HG02885 (cell line): ENCODE results near the gene SERPINB6.
"Not testable (repeated sequence)": the region's sequence is repeated elsewhere in the genome, so short reads cannot be mapped to it uniquely, and the experiment has no call there.

ENCODE experiments used
- ATAC-seq: cut with Tn5 transposase; IDR thresholded peaks from one replicate; pipeline ENCODE4 v1.9.1; 2021; ENCODE audit warnings: mild to moderate bottlenecking; ENCODE audit not compliant: unreplicated experiment, poor library complexity

SERPINB6 gene

DNA sequence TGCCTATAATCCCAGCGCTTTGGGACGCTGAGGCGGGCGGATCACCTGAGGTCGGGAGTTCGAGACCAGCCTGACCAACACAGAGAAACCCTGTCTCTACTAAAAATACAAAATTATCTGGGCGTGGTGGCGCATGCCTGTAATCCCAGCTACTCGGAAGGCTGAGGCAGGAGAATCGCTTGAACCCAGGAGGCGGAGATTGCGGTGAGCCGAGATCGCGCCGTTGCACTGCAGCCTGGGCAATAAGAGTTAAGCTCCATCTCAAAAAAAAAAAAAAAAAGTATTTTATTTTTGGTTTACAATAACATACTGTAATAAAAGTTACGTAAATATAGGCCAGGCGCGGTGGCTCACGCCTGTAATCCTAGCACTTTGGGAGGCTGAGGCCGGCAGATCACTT is 29.3 kb downstream of the SERPINB6 start:
- ATAC-seq = not testable (repeated sequence)

- ATAC-seq = no peak
Observed at GRCh38 chr6:2940851-2941250, 30.5 kb downstream of the SERPINB6 start.

GRCh38 chr6:2940010-2940850 is 31.1 kb downstream of the SERPINB6 start:
- ATAC-seq = peak; percentile 82

DNA sequence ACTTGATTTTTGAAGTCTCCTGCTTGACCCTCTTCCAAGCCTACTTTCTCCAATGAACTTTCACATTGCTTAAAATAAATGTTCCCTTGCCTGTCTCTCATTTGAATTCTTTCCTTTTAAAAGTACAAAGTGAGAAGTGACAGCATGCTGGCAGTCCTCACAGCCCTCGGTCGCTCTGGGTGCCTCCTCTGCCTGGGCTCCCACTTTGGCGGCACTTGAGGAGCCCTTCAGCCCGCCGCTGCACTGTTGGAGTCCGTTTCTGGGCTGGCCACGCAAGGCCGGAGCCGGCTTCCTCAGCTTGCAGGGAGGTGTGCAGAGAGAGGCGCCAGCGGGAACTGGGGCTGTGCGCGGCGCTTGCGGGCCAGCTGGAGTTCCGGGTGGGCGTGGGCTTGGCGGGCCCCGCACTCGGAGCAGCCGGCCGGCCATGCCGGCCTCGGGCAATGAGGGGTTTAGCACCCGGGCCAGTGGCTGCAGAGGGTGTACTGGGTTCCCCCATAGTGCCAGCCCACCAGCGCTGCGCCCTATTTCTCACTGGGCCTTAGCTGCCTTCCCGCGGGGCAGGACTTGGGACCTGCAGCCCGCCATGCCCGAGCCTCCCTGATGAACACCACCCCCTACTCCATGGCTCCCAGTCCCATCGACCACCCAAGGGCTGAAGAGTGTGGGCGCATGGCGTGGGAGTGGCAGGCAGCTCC is 31.9 kb downstream of the SERPINB6 start:
- no peak for ATAC-seq

DNA sequence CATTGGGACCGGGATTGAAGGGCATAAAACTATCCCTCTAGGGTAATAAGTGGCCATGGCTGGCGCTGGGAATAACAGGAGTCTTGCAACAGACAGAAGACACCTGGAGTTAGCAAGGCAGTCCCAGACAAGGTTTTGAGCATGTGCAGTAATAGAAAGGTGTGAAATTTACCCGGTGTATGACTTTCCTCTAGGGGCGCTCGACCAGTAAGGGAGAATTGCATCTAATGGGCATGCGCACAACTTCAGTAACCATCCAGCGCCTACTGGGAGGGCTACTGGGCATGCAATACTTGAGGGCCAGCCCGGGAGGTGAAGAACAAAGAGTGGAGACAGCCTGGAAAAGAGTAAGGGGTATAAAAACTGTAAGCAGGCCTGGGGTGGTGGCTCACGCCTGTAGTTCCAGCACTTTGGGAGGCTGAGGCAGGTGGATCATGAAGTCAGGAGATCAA is 32.7 kb downstream of the SERPINB6 start:
- no peak for ATAC-seq

GRCh38 chr6:2938004-2938631 is 33.2 kb downstream of the SERPINB6 start:
- ATAC-seq = no peak

GRCh38 chr6:2937627-2938003 is 33.8 kb downstream of the SERPINB6 start:
- ATAC-seq = no peak

DNA sequence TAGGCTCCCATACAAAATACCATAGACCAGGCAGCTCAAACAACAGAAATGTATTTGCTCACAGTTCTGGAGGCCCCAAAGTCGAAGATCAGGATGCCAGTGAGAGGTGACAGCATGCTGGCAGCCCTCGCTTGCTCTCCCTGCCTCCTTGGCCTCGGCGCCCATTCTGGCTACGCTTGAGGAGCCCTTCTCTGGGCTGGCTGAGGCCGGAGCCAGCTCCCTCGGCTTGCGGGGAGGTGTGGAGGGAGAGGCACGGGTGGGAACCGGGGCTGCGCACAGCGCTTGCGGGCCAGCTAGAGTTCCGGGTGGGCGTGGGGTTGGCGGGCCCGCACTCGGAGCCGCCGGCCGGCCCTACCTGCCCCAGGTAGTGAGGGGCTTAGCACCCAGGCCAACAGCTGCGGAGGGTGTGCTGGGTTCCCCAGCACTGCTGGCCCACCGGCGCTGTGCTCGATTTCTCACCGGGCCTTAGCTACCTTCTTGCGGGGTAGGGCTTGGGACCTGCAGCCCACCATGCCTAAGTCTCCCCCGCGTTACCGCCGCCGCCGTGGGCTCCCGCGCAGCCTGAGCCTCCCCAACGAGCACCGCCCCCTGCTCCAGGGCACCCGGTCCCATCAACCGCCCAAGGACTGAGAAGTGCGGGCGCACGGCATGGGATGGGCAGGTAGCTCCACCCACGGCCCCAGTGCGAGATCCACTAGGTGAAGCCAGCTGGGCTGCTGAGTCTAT is 35.6 kb downstream of the SERPINB6 start:
- no peak for ATAC-seq

DNA sequence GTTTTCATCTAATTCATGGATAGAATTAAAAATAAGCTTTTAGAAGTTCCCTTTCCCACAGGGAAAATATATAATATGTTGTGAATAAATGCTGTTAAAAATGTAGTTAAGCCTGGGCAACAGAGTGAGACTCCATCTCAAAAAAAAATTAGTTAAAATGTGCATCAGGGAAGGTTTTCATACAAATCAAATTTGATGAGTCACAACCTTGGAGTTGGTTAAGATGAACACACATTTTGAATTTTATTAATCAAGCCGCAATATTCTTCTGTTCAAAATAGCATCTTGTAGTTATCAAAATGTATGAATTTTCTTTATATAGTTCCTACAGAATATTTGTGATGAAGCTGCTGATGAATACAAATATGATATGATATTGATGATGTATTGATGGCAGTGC is 37.3 kb downstream of the SERPINB6 start:
- no peak for ATAC-seq

GRCh38 chr6:2932911-2933310 is 38.5 kb downstream of the SERPINB6 start:
- not testable (repeated sequence) for ATAC-seq

GRCh38 chr6:2931970-2932748 is 39.2 kb downstream of the SERPINB6 start:
- peak; percentile 81 for ATAC-seq

DNA sequence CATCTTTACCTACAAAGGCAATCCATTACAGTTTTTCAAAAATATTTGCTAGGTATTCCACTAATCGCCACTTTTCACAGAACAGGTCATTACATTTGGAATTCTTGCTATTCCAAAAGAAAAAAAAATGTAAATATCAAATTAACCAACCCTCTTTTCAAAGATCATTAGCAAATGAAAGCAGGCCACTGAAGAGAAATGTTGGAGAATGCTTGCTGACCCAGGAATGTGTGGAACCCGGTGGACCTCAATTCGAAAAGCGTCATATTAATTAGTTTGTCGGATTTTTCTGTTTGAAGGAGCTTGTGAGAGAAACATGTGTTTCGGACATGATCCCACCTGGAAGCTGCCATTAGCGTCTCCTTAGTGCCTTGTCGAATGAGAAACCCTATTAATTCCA is 40.3 kb downstream of the SERPINB6 start:
- ATAC-seq = no peak

GRCh38 chr6:2927931-2928330 is 43.4 kb downstream of the SERPINB6 start:
- ATAC-seq = not testable (repeated sequence)

- ATAC-seq = not testable (repeated sequence)
Observed at GRCh38 chr6:2925842-2926747, 45.3 kb downstream of the SERPINB6 start.

GRCh38 chr6:2921520-2922115 is 49.7 kb downstream of the SERPINB6 start:
- no peak for ATAC-seq

DNA sequence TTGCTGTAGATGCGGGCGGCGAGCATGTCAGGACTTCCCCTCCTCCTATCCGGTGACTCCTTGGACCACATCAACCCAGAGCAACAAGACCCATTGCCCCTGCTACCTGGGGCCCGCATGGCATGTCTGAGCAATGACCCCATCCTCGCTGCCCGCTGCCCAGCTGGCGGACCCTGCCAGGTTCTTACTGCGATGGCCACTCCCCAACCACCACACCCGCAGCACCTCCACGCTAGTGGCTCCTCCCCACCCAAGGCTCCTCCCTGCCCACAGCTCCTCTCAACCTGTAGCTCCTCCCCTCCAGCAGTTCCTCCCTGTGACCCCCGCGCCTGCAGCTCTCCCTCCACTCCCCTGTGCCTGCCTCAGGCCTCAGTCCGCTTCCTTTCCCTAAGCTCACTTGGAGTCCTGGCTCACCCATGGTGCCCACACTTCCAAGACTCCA is 50.7 kb downstream of the SERPINB6 start:
- ATAC-seq = no peak

GRCh38 chr6:2919886-2920285 is 51.5 kb downstream of the SERPINB6 start:
- no peak for ATAC-seq

- ATAC-seq = no peak
Observed at GRCh38 chr6:2919401-2919800, 52.0 kb downstream of the SERPINB6 start.
